WI38 (cell line): Measurements from ENCODE around the gene DTX4.

ENCODE experiments used
- H3K4me3 ChIP-seq: 2 replicates; pipeline ENCODE4 v1.5.1; 2011; ENCODE audit warnings: low read depth, mild to moderate bottlenecking, control low read depth, low read length
- CTCF ChIP-seq: IDR thresholded peaks from 2 replicates; pipeline ENCODE4 v1.5.1; 2012; ENCODE audit warnings: low read depth, mild to moderate bottlenecking, control low read depth, low read length

Gene DTX4

GRCh38 chr11:59193587-59194130 lies 21.7 kb downstream of the DTX4 start:
- TF ChIP-seq CTCF = no peak
- H3K4me3 ChIP-seq = no peak overlapping the region

GRCh38 chr11:59195586-59195985 lies 23.7 kb downstream of the DTX4 start:
- H3K4me3 ChIP-seq = no peak overlapping the region
- no peak for TF ChIP-seq CTCF

- TF ChIP-seq CTCF = no peak
- H3K4me3 ChIP-seq = no peak overlapping the region
Observed at GRCh38 chr11:59196777-59197176, 24.8 kb downstream of the DTX4 start.

- H3K4me3 ChIP-seq = no peak overlapping the region
- no peak for TF ChIP-seq CTCF
Observed at GRCh38 chr11:59197991-59198390, 26.1 kb downstream of the DTX4 start.

- H3K4me3 ChIP-seq = no peak overlapping the region
- no peak for TF ChIP-seq CTCF
Observed at GRCh38 chr11:59198726-59199125, 26.8 kb downstream of the DTX4 start.

GRCh38 chr11:59199546-59200422 lies 27.9 kb downstream of the DTX4 start:
- TF ChIP-seq CTCF = no peak
- H3K4me3 ChIP-seq = no peak overlapping the region

GRCh38 chr11:59200423-59200746 lies 28.5 kb downstream of the DTX4 start:
- no peak for TF ChIP-seq CTCF
- no peak overlapping the region for H3K4me3 ChIP-seq
